Lung (tissue), 12 donors: ENCODE data around the gene LGR4. TPM values are rescaled to one million over a fixed set of nuclear protein-coding genes. Genes with fewer than 3 reads are reported as not detected.
A peak's percentile ranks its signal among the peaks of the same experiment; 100 is the strongest.

Experiments
- ATAC-seq: fragments of 200-7000 bp; cut with Tn5 transposase; one replicate; pipeline ENCODE4 v1.9.1; 2020; ENCODE audit warnings: moderate number of reproducible peaks; ENCODE audit not compliant: insufficient read depth, low FRiP score
- DNase-seq, 3 donors: peaks; one replicate each; pipeline ENCODE4 v3.0.0-alpha.2; 2013 to 2017
- H3K27ac ChIP-seq, 2 donors: one replicate each; pipeline ENCODE4 v1.5.1; 2013; ENCODE audit warnings: mild to moderate bottlenecking in 2 of 2, moderate library complexity in 2 of 2, control low read depth in 1 of 2, inconsistent platforms in 1 of 2, low read depth in 1 of 2, low read length in 1 of 2
- H3K27me3 ChIP-seq, 3 donors: one replicate each; pipeline ENCODE4 v1.5.1; 2013; ENCODE audit warnings: low read length in 2 of 3; ENCODE audit not compliant: control insufficient read depth in 3 of 3, insufficient read depth in 3 of 3
- H3K36me3 ChIP-seq, 4 donors: one replicate each; pipeline ENCODE4 v1.5.1; 2013; ENCODE audit warnings: low read length in 4 of 4, mild to moderate bottlenecking in 1 of 4, moderate library complexity in 1 of 4; ENCODE audit not compliant: control insufficient read depth in 4 of 4, insufficient read depth in 4 of 4
- H3K4me1 ChIP-seq, 5 donors: one replicate each; pipeline ENCODE4 v1.5.1; 2013; ENCODE audit warnings: low read length in 5 of 5, mild to moderate bottlenecking in 2 of 5, moderate library complexity in 1 of 5; ENCODE audit not compliant: control insufficient read depth in 5 of 5, insufficient read depth in 5 of 5
- H3K4me3 ChIP-seq: one replicate; pipeline ENCODE4 v1.5.1; 2013; ENCODE audit warnings: mild to moderate bottlenecking, control low read depth, moderate library complexity
- H3K9ac ChIP-seq, 2 donors: one replicate each; pipeline ENCODE4 v1.5.1; 2013; ENCODE audit warnings: low read length in 2 of 2, control low read depth in 1 of 2; ENCODE audit not compliant: insufficient read depth in 1 of 2
- H3K9me3 ChIP-seq, 4 donors: one replicate each; pipeline ENCODE4 v1.5.1; 2013; ENCODE audit warnings: low read length in 3 of 4, mild to moderate bottlenecking in 1 of 4, moderate library complexity in 1 of 4; ENCODE audit not compliant: control insufficient read depth in 4 of 4, insufficient read depth in 3 of 4
- CTCF ChIP-seq: IDR thresholded peaks from 2 replicates; pipeline ENCODE4 v1.5.1; 2012; ENCODE audit warnings: mild to moderate bottlenecking; ENCODE audit errors: control extremely low read depth, extremely low read depth
- WGBS, 2 donors: extraction: QIAGEN DNeasy Blood & Tissue Kit; methylation state at CpG; one replicate each; pipeline ENCODE4 v1.1.7; 2013; 5-methylcytosine and 5-hydroxymethylcytosine counted together
- polyA plus RNA-seq, 2 donors: library from polyadenylated mRNA; stranded (reverse); fragments of 200-250 nt; gene quantifications; one replicate each; pipeline ENCODE4 v1.2.1, GENCODE V29; 2013
- total RNA-seq, 2 donors: library from RNA; depleted of rRNA in 1 of 2; stranded (reverse); fragments of >200 nt in 1 of 2; gene quantifications; one replicate each; pipeline ENCODE4 v1.2.1, GENCODE V29; 2014 to 2021
- donor health status: control.
- donor health status: control.
- donor health status: Bipolar disorder and iron deficiency.
- donor health status: healthy.
- donor health status: DM: yes; HTN: yes; CAD: no.

The LGR4 gene
- total and polyA plus RNA-seq, 4 donors: 2.2 to 29.2 (median 3.7) TPM

DNA sequence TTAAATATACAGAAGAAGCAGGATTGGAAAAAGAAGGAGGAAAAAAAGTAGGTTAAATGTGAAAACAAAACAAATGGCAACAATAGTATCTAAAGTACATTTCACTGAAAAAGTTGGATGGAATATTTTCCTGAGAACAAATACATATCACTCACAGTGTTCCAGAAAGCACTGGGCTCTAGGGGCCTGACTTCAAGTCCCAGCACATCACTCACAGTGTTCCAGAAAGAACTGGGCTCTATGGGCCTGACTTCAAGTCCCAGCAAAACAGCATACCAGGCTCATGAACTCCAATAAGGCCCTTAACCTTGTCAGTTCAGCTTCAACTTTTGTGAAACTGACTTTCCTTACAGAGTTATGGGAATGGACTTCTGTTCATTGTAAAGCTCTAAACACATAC lies 63.5 kb downstream of the LGR4 start:
- peak in 1 of 3 donors; percentile 13 for DNase-seq
- Histone ChIP-seq H3K27ac (no peak overlapping the region), H3K4me1 (peaks cover 0 to 42% (median 19%) of the 10 kb centered on the region in 5 donors), H3K4me3 (no peak overlapping the region), H3K9me3 (no peaks in the 10 kb centered on the region), H3K36me3 (no peaks in the 10 kb centered on the region), H3K9ac (no peak overlapping the region), H3K27me3 (peaks cover 0 to 27% (median 0%) of the 10 kb centered on the region in 3 donors)
- TF ChIP-seq CTCF: no peak
- no peak for ATAC-seq

DNA sequence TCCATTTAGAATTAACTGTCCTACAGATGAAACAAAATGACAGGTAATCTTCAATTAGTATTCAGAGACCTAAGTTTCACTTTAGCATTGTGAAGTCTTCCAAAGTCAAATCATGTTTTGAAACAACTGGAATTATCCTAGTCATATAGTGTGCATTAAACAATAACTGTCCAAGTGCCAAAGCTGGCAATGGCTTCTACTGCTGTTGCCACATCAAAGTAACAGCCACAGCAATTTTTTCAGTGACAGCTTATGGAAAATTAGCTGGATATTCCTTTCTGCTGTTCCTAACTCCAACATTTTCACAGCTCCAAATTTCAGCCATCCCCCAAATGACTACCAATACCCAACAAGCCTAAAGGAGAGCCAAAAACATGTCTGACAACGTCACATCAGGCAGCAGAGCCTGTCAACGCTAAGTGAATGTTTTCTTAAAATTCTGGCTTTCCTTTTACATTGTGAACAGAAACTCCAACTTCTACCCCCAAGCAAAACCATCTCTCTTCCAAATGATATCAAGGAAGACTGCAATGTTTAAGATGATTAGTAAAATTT lies 64.3 kb downstream of the LGR4 start:
- ATAC-seq (no peak), DNase-seq (peak; percentile 34 to 76 (median 69))
- 87 to 93% methylated on average over 2 of the region's 2 CpGs for WGBS, 2 donors
- H3K27ac ChIP-seq: no peak overlapping the region
- no peak for TF ChIP-seq CTCF
- H3K27me3 ChIP-seq: peaks cover 0 to 23% (median 0%) of the 10 kb centered on the region in 3 donors
- H3K36me3 ChIP-seq: no peaks in the 10 kb centered on the region
- H3K4me1 ChIP-seq: peaks cover 0 to 42% (median 19%) of the 10 kb centered on the region in 5 donors
- H3K4me3 ChIP-seq: no peak overlapping the region
- no peak overlapping the region for H3K9ac ChIP-seq
- H3K9me3 ChIP-seq: no peaks in the 10 kb centered on the region

DNA sequence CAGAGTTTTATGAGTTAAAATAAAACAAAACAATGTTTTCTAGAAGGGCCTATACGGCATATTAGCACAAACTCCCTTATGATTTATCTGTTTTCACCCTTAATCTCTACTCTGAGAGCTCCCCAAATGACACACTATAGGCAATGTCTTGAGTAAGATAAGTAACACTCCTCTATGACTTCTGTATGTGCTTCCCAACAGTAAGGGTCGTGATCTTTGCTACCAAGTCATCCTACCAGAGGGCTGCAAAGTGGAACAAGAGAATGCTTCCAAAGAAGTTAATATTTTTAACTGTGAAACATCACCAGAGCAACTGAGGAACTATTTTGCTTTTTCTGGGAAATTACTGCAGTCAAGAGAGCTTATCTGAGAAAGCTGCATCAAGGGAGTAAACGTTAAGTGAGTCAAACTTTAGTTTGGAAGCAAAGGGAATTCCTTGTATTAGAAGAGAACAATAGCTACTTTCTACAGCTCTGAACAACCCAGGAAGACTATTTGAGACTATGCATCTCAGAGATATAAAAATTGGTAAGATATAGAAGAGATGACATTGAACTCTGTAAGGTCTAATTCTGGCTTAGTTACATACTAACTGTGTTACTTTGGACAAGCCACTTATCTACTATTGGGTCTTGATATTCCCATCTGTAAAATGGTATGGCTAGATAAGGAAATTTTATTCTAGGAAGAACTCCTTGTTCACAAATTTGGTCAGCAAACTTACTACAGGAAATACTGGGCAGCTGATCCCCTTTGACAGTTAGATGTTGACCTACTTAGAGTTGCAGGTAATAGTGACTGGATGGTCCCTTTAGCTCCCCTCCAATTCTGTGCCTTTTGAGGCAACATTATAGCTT lies 65.9 kb downstream of the LGR4 start:
- Histone ChIP-seq H3K9ac (no peak overlapping the region), H3K27me3 (peaks cover 0 to 16% (median 0%) of the 10 kb centered on the region in 3 donors), H3K4me3 (no peak overlapping the region), H3K27ac (peak overlapping the region in 1 of 2 donors; percentile 9), H3K36me3 (no peaks in the 10 kb centered on the region), H3K9me3 (no peaks in the 10 kb centered on the region), H3K4me1 (peaks cover 0 to 35% (median 18%) of the 10 kb centered on the region in 5 donors)
- DNase-seq (no peak), ATAC-seq (no peak)
- WGBS, 2 donors: 74 to 83% methylated on average over 3 of the region's 3 CpGs
- TF ChIP-seq CTCF: no peak
